Measurements from ENCODE around the gene GPM6B.

Gene GPM6B

GRCh38 chrX:13721371-13721770 is 95.5 kb downstream of the GPM6B start:
- no peak for DNase-seq
